Parathyroid adenoma (tissue), 2 donors: ENCODE results near the gene JMJD8.

Source experiments
- H2AFZ ChIP-seq: fragments of 300-600 bp; sonication (generic); one replicate; pipeline ENCODE4 v1.7.0; 2017; ENCODE audit warnings: antibody characterized with exemption, mild to moderate bottlenecking
- H3K27ac ChIP-seq: fragments of 300-600 bp; sonication (generic); one replicate; pipeline ENCODE4 v1.7.0; 2017
- H3K27me3 ChIP-seq: fragments of 300-600 bp; sonication (generic); one replicate; pipeline ENCODE4 v1.7.0; 2017; ENCODE audit warnings: low read length; ENCODE audit not compliant: control insufficient read depth, insufficient read depth
- H3K36me3 ChIP-seq: fragments of 300-600 bp; sonication (generic); one replicate; pipeline ENCODE4 v1.7.0; 2017; ENCODE audit warnings: low read length; ENCODE audit not compliant: control insufficient read depth, insufficient read depth
- H3K4me1 ChIP-seq: fragments of 300-600 bp; sonication (generic); one replicate; pipeline ENCODE4 v1.7.0; 2017; ENCODE audit warnings: control low read depth
- H3K4me2 ChIP-seq: fragments of 300-600 bp; sonication (generic); one replicate; pipeline ENCODE4 v1.7.0; 2017; ENCODE audit warnings: low read length
- H3K4me3 ChIP-seq: fragments of 300-600 bp; sonication (generic); one replicate; pipeline ENCODE4 v1.7.0; 2017; ENCODE audit warnings: low read depth, low read length
- H3K79me2 ChIP-seq: fragments of 300-600 bp; sonication (generic); one replicate; pipeline ENCODE4 v1.7.0; 2017; ENCODE audit warnings: control low read depth
- H3K9ac ChIP-seq: fragments of 300-600 bp; sonication (generic); one replicate; pipeline ENCODE4 v1.7.0; 2017; ENCODE audit warnings: mild to moderate bottlenecking
- H3K9me3 ChIP-seq: fragments of 300-600 bp; sonication (generic); one replicate; pipeline ENCODE4 v1.7.0; 2017; ENCODE audit warnings: low read length; ENCODE audit not compliant: control insufficient read depth
- CTCF ChIP-seq: fragments of 300-600 bp; sonication (generic); IDR thresholded peaks from one replicate; pipeline ENCODE4 v1.7.0; 2017; ENCODE audit warnings: antibody characterized with exemption, mild to moderate bottlenecking
- donor health status: primary hyperparathyroidism.

The JMJD8 gene

GRCh38 chr16:681746-682427 lies 2.2 kb downstream of the JMJD8 start:
- Histone ChIP-seq H3K36me3 (no peaks in the 10 kb centered on the region), H3K27ac (peak overlapping the region; percentile 79), H3K4me3 (peak overlapping the region; percentile 77), H3K27me3 (no peaks in the 10 kb centered on the region), H3K4me2 (peak overlapping the region; percentile 11), H3K9ac (no peak overlapping the region), H3K79me2 (peaks cover 8% of the 10 kb centered on the region), H3K4me1 (peaks cover 9% of the 10 kb centered on the region), H3K9me3 (no peaks in the 10 kb centered on the region), H2AFZ (no peak overlapping the region)
- TF ChIP-seq CTCF = no peak

GRCh38 chr16:680967-681745 lies 3.0 kb downstream of the JMJD8 start:
- peak overlapping the region; percentile 77 for H3K4me3 ChIP-seq
- H3K9ac ChIP-seq = peak overlapping the region; percentile 73
- TF ChIP-seq CTCF = peak; percentile 21
- peak overlapping the region; percentile 79 for H3K27ac ChIP-seq
- peaks cover 8% of the 10 kb centered on the region for H3K79me2 ChIP-seq
- no peaks in the 10 kb centered on the region for H3K9me3 ChIP-seq
- H3K4me1 ChIP-seq = peaks cover 9% of the 10 kb centered on the region
- no peaks in the 10 kb centered on the region for H3K36me3 ChIP-seq
- H3K27me3 ChIP-seq = no peaks in the 10 kb centered on the region
- H2AFZ ChIP-seq = no peak overlapping the region
- H3K4me2 ChIP-seq = peak overlapping the region; percentile 79

GRCh38 chr16:680625-680945 lies 3.5 kb downstream of the JMJD8 start:
- Histone ChIP-seq H3K9ac (peak overlapping the region; percentile 73), H3K4me3 (peak overlapping the region; percentile 77), H3K27ac (peak overlapping the region; percentile 79), H3K79me2 (peaks cover 8% of the 10 kb centered on the region), H3K9me3 (no peaks in the 10 kb centered on the region), H3K4me1 (peaks cover 9% of the 10 kb centered on the region), H3K27me3 (no peaks in the 10 kb centered on the region), H3K4me2 (peak overlapping the region; percentile 79), H3K36me3 (no peaks in the 10 kb centered on the region), H2AFZ (no peak overlapping the region)
- TF ChIP-seq CTCF = no peak

GRCh38 chr16:679814-680624 lies 4.1 kb downstream of the JMJD8 start, which contains the start of gene STUB1:
STUB1 (plus strand) TSS chr16:680410; CDS start chr16:680526, 116 bp downstream.
- Histone ChIP-seq H3K79me2 (peaks cover 8% of the 10 kb centered on the region), H3K4me2 (peak within 1 kb of the TSS; percentile 99), H3K4me3 (peak within 1 kb of the TSS; percentile 77), H2AFZ (peak within 1 kb of the TSS; percentile 72), H3K27me3 (no peaks in the 10 kb centered on the region), H3K9ac (peak within 1 kb of the TSS; percentile 73), H3K27ac (peak within 1 kb of the TSS; percentile 79), H3K36me3 (no peaks in the 10 kb centered on the region), H3K4me1 (peaks cover 9% of the 10 kb centered on the region), H3K9me3 (no peaks in the 10 kb centered on the region)
- TF ChIP-seq CTCF = no peak
